SK-N-SH treated with all-trans-retinoic acid at 6 μM for 48 hours (cell line): ENCODE results near the gene SYNE1.

ENCODE experiments used
- ATAC-seq: fragments of 200-7000 bp; cut with Tn5 transposase; 3 replicates; pipeline ENCODE4 v1.9.1; 2020; ENCODE audit warnings: mild to moderate bottlenecking, moderate library complexity
- ARNTL ChIP-seq: fragments of 450-650 bp; formaldehyde crosslinking; IDR thresholded peaks from 2 replicates; pipeline ENCODE4 v1.5.0; 2020; ENCODE audit warnings: low read depth, mild to moderate bottlenecking, moderate library complexity, borderline replicate concordance
- CREB5 ChIP-seq: fragments of 250-450 bp; sonication (Bioruptor Pico); IDR thresholded peaks from 2 replicates; pipeline ENCODE4 v1.5.1; 2020; ENCODE audit warnings: low read depth, mild to moderate bottlenecking, moderate library complexity
- CSDC2 ChIP-seq: fragments of 250-450 bp; sonication (Bioruptor Pico); IDR thresholded peaks from 2 replicates; pipeline ENCODE4 v1.5.0; 2020; ENCODE audit warnings: mild to moderate bottlenecking, moderate library complexity
- CSRNP3 ChIP-seq: fragments of 250-450 bp; sonication (Bioruptor Pico); IDR thresholded peaks from 2 replicates; pipeline ENCODE4 v1.5.1; 2021; ENCODE audit warnings: mild to moderate bottlenecking, moderate library complexity
- ESRRG ChIP-seq: fragments of 250-450 bp; sonication (Bioruptor Pico); IDR thresholded peaks from 2 replicates; pipeline ENCODE4 v1.6.1; 2021; ENCODE audit warnings: mild to moderate bottlenecking
- GLIS3 ChIP-seq: fragments of 250-450 bp; sonication (Bioruptor Pico); IDR thresholded peaks from 2 replicates; pipeline ENCODE4 v1.5.0; 2020; ENCODE audit warnings: mild to moderate bottlenecking, moderate library complexity
- ISL1 ChIP-seq: fragments of 250-450 bp; sonication (Bioruptor Pico); IDR thresholded peaks from 2 replicates; pipeline ENCODE4 v2.1.2; 2022; ENCODE audit warnings: mild to moderate bottlenecking, moderate library complexity
- OSR1 ChIP-seq: fragments of 250-450 bp; sonication (Bioruptor Pico); IDR thresholded peaks from 2 replicates; pipeline ENCODE4 v1.8.0; 2022; ENCODE audit warnings: moderate library complexity, mild to moderate bottlenecking, inconsistent platforms
- PATZ1 ChIP-seq: fragments of 250-450 bp; sonication (Bioruptor Pico); IDR thresholded peaks from 2 replicates; pipeline ENCODE4 v1.8.0; 2020; ENCODE audit warnings: mild to moderate bottlenecking, moderate library complexity, borderline replicate concordance
- POU6F1 ChIP-seq: fragments of 250-450 bp; sonication (Bioruptor Pico); IDR thresholded peaks from 2 replicates; pipeline ENCODE4 v1.8.0; 2021; ENCODE audit warnings: low read depth, mild to moderate bottlenecking, moderate library complexity, borderline replicate concordance
- PPARA ChIP-seq: fragments of 250-450 bp; sonication (Bioruptor Pico); IDR thresholded peaks from 2 replicates; pipeline ENCODE4 v1.5.0; 2020; ENCODE audit warnings: mild to moderate bottlenecking, borderline replicate concordance
- RARB ChIP-seq: fragments of 250-450 bp; sonication (Bioruptor Pico); IDR thresholded peaks from 2 replicates; pipeline ENCODE4 v1.8.0; 2021; ENCODE audit warnings: mild to moderate bottlenecking, moderate library complexity
- SNAI2 ChIP-seq: fragments of 250-450 bp; sonication (Bioruptor Pico); IDR thresholded peaks from 2 replicates; pipeline ENCODE4 v1.5.0; 2020; ENCODE audit warnings: mild to moderate bottlenecking, moderate library complexity
- TCF4 ChIP-seq: fragments of 250-450 bp; sonication (Bioruptor Pico); IDR thresholded peaks from 2 replicates; pipeline ENCODE4 v1.8.0; 2021; ENCODE audit warnings: mild to moderate bottlenecking, moderate library complexity, borderline replicate concordance
- TOX ChIP-seq: fragments of 250-450 bp; sonication (Bioruptor Pico); IDR thresholded peaks from 2 replicates; pipeline ENCODE4 v1.8.0; 2021; ENCODE audit warnings: mild to moderate bottlenecking, moderate library complexity, borderline replicate concordance
- TSHZ2 ChIP-seq: fragments of 250-450 bp; sonication (Bioruptor Pico); IDR thresholded peaks from 2 replicates; pipeline ENCODE4 v1.5.0; 2020; ENCODE audit warnings: mild to moderate bottlenecking, moderate library complexity
- ZC3H10 ChIP-seq: fragments of 250-450 bp; sonication (Bioruptor Pico); IDR thresholded peaks from 2 replicates; pipeline ENCODE4 v1.5.1; 2021; ENCODE audit warnings: mild to moderate bottlenecking, moderate library complexity
- ZFP3 ChIP-seq: fragments of 250-450 bp; sonication (Bioruptor Pico); IDR thresholded peaks from 2 replicates; pipeline ENCODE4 v1.5.0; 2020; ENCODE audit warnings: mild to moderate bottlenecking, moderate library complexity
- ZFP30 ChIP-seq: fragments of 450-650 bp; formaldehyde crosslinking; IDR thresholded peaks from 2 replicates; pipeline ENCODE4 v1.5.0; 2022; ENCODE audit warnings: mild to moderate bottlenecking, moderate library complexity
- ZNF565 ChIP-seq: fragments of 450-650 bp; formaldehyde crosslinking; conservative IDR thresholded peaks from 2 replicates; pipeline ENCODE4 v1.5.0; 2020; ENCODE audit warnings: low read depth, mild to moderate bottlenecking, moderate library complexity
- ZNF70 ChIP-seq: fragments of 450-650 bp; formaldehyde crosslinking; IDR thresholded peaks from 2 replicates; pipeline ENCODE4 v1.5.0; 2020; ENCODE audit warnings: mild to moderate bottlenecking, moderate library complexity
- ZNF8 ChIP-seq: fragments of 450-650 bp; formaldehyde crosslinking; IDR thresholded peaks from 2 replicates; pipeline ENCODE4 v1.5.0; 2020; ENCODE audit warnings: mild to moderate bottlenecking, moderate library complexity

The SYNE1 gene

GRCh38 chr6:152371775-152372174 is 265.4 kb downstream of the SYNE1 start:
- no peak for ATAC-seq
- TF ChIP-seq ISL1 (CRISPR knock-in tag), result no peak
- no peak for TF ChIP-seq ZNF565 (CRISPR knock-in tag)
- TF ChIP-seq PPARA (CRISPR knock-in tag), result no peak
- no peak for TF ChIP-seq GLIS3 (CRISPR knock-in tag)
- no peak for TF ChIP-seq TCF4 (CRISPR knock-in tag)
- no peak for TF ChIP-seq POU6F1 (CRISPR knock-in tag)
- no peak for TF ChIP-seq TSHZ2
- TF ChIP-seq ZFP3, result no peak
- no peak for TF ChIP-seq TOX (CRISPR knock-in tag)
- no peak for TF ChIP-seq CREB5 (CRISPR knock-in tag)
- TF ChIP-seq ZNF70 (CRISPR knock-in tag), result no peak
- TF ChIP-seq SNAI2, result no peak

- TF ChIP-seq TCF4 (CRISPR knock-in tag) (no peak), OSR1 (CRISPR knock-in tag) (no peak)
- peak; percentile 14; the same call in 1 of the 3 replicates for ATAC-seq
Observed at GRCh38 chr6:152368751-152369624, 268.2 kb downstream of the SYNE1 start.

GRCh38 chr6:152364866-152365265 is 272.3 kb downstream of the SYNE1 start:
- ATAC-seq, result no peak; the same call in 2 of the 3 replicates
- TF ChIP-seq ZNF565 (CRISPR knock-in tag), result no peak
- TF ChIP-seq CSRNP3 (CRISPR knock-in tag), result no peak
- TF ChIP-seq PATZ1 (CRISPR knock-in tag), result no peak
- TF ChIP-seq ZNF70 (CRISPR knock-in tag), result no peak
- TF ChIP-seq CREB5 (CRISPR knock-in tag), result no peak
- TF ChIP-seq GLIS3 (CRISPR knock-in tag), result no peak
- no peak for TF ChIP-seq SNAI2
- TF ChIP-seq RARB (CRISPR knock-in tag), result no peak
- no peak for TF ChIP-seq CSDC2 (CRISPR knock-in tag)
- TF ChIP-seq ZFP3, result no peak
- TF ChIP-seq ZNF8, result no peak
- no peak for TF ChIP-seq TOX (CRISPR knock-in tag)
- no peak for TF ChIP-seq POU6F1 (CRISPR knock-in tag)
- TF ChIP-seq ESRRG, result no peak
- no peak for TF ChIP-seq TCF4 (CRISPR knock-in tag)
- no peak for TF ChIP-seq ZC3H10 (CRISPR knock-in tag)
- TF ChIP-seq ISL1 (CRISPR knock-in tag), result no peak
- TF ChIP-seq ARNTL, result no peak
- no peak for TF ChIP-seq ZFP30 (CRISPR knock-in tag)
